ENCODE data around the gene CRISP1.

DNA sequence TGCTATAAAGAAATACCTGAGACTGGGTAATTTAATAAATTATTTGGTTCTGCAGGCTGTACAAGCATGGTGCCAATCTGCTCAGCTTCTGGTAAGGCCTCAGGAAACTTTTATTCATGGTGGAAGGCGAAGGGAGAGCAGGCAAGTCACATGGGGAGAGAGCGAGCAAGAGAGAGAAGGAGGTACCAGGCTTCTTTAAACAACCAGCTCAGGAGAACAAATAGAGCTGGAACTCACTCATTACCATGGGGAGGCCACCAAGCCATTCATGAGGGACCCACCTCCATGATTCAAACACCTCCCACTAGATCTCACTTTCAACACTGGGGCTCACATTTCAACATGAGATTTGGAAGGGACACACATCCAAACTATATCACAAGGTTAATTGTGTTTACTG lies 44.9 kb upstream of the CRISP1 start:
- no peak for TF ChIP-seq SMC3 (IDR thresholded peaks at IDR 0.05)
- no peak for TF ChIP-seq HOXA7 (CRISPR knock-in tag; IDR thresholded peaks at IDR 0.05)
- TF ChIP-seq, protein P1, sequence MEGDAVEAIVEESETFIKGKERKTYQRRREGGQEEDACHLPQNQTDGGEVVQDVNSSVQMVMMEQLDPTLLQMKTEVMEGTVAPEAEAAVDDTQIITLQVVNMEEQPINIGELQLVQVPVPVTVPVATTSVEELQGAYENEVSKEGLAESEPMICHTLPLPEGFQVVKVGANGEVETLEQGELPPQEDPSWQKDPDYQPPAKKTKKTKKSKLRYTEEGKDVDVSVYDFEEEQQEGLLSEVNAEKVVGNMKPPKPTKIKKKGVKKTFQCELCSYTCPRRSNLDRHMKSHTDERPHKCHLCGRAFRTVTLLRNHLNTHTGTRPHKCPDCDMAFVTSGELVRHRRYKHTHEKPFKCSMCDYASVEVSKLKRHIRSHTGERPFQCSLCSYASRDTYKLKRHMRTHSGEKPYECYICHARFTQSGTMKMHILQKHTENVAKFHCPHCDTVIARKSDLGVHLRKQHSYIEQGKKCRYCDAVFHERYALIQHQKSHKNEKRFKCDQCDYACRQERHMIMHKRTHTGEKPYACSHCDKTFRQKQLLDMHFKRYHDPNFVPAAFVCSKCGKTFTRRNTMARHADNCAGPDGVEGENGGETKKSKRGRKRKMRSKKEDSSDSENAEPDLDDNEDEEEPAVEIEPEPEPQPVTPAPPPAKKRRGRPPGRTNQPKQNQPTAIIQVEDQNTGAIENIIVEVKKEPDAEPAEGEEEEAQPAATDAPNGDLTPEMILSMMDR (IDR thresholded peaks at IDR 0.05) = no peak
- TF ChIP-seq, protein P2, sequence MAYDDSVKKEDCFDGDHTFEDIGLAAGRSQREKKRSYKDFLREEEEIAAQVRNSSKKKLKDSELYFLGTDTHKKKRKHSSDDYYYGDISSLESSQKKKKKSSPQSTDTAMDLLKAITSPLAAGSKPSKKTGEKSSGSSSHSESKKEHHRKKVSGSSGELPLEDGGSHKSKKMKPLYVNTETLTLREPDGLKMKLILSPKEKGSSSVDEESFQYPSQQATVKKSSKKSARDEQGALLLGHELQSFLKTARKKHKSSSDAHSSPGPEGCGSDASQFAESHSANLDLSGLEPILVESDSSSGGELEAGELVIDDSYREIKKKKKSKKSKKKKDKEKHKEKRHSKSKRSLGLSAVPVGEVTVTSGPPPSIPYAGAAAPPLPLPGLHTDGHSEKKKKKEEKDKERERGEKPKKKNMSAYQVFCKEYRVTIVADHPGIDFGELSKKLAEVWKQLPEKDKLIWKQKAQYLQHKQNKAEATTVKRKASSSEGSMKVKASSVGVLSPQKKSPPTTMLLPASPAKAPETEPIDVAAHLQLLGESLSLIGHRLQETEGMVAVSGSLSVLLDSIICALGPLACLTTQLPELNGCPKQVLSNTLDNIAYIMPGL (CRISPR knock-in tag; IDR thresholded peaks at IDR 0.05; ENCODE audit: borderline replicate concordance) = no peak
- no peak for TF ChIP-seq RFX5 (IDR thresholded peaks at IDR 0.05)
- TF ChIP-seq CEBPB (IDR thresholded peaks at IDR 0.05) = no peak
